ENCODE data around the gene COL4A3.
"Not testable (repeated sequence)": the region's sequence is repeated elsewhere in the genome, so short reads cannot be mapped to it uniquely, and the experiment has no call there.

Gene COL4A3

GRCh38 chr2:227160164-227160563, 4.3 kb upstream of the COL4A3 start:
- DNase-seq: no peak

DNA sequence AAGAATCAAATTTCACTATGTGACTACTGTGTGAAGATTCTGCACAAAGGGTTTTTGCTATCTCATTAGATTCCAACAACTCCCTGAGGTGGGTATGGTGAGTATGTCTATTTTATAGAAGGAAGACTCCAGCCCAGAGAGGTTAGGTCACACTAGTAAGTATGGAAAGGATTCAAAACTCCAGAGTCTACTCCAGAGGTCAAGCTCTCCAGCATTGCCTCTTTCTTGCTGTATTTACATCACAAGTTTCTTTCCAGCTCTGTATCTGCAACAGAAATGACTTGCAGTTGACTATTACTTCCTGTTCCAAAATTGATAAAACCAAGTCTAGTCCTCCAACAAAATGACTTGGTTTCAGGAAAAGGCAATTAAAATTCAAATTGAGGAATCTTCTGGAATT, 2.5 kb upstream of the COL4A3 start:
- DNase-seq: no peak

DNA sequence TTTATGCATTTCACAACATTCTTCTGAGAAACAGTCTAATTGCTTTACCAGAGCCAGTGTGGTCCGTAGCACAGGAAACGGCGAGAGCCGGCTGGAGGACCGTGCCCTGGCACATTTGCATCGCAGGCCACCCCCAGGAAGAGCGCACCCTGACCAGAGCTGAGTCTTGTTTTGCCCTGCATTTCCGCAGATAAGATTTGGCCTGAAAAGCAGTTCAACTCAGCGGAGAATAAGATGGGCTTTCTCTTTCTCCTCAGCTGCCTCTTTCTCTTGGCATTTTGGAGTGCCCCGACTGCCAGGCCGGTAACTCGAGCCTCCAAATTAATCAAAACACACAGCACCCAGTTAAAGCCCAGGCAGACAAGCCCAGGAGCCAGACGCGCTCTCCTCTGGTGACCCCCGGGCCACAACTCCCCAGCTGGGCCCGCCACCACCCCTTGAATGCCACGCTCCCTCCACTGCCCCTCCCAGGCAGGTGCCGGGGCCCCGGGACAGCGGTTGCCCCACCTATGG, 883 bp upstream of the COL4A3 start:
- DNase-seq: no peak

- peak; percentile 29 for DNase-seq
These were observed 403 bp downstream of the COL4A3 start for GRCh38 chr2:227164763-227165291.

- DNase-seq: not testable (repeated sequence)
These were observed 7.4 kb downstream of the COL4A3 start for GRCh38 chr2:227171779-227172178.

GRCh38 chr2:227177592-227178336, 13.3 kb downstream of the COL4A3 start:
- no peak for DNase-seq

DNA sequence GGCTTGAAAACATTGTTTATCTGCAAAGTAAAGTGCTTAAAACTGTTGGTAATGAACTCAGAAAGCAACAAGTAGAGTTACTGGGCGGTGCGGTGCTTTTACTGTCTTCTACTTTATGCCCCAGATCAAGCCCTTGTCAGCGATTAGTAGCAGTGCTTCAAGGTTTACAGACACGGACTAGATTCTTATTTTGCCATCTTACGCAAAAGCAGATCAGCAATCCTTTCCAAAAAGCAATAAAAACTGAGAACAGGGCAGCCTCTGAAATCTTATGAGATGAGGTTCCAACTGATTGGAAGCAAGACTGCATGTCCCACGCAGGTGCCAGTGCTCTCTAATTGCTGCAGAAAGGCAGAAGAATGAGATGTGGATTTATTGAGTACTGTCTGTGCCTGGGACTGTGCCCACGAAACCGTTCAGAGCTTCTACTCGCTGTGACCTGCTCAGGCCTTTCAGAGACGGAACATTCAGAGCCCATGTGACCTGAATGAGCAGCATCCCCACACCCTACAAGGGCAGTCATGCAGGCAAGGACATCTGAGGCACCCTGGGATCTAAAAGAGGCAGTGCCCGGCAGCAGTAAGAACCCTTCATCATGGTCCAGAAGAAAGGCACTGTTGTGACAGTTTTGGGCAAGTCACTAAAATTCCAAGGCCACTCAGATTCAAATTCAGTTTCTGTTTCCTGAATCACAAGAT, 15.7 kb downstream of the COL4A3 start:
- no peak for DNase-seq

DNA sequence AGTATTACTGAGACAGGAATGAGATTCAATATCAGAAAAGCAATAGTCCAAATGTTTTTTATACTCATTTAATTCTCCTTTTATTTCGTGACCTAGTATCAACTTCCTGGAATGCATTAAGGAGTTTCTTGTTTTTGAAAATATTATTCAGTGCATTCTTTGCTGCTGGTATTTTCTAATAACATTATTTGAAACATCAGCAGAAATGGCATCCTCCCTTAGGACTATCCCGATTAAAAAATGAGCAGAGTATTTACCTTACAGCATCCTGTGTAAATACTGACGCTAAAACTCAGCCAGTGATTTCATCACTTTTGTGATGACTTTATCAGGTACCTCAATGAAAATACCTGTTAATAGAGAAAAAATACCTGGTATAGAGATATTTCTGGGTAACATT, 16.3 kb downstream of the COL4A3 start:
- no peak for DNase-seq

- DNase-seq: no peak
These were observed 18.3 kb downstream of the COL4A3 start for GRCh38 chr2:227182765-227183164.

- DNase-seq: no peak
These were observed 19.4 kb downstream of the COL4A3 start for GRCh38 chr2:227183657-227184367.

- DNase-seq: no peak
These were observed 21.3 kb downstream of the COL4A3 start for GRCh38 chr2:227185615-227186232.

GRCh38 chr2:227186751-227187150, 22.3 kb downstream of the COL4A3 start:
- DNase-seq: no peak

- no peak for DNase-seq
These were observed 23.9 kb downstream of the COL4A3 start for GRCh38 chr2:227188292-227188691.

DNA sequence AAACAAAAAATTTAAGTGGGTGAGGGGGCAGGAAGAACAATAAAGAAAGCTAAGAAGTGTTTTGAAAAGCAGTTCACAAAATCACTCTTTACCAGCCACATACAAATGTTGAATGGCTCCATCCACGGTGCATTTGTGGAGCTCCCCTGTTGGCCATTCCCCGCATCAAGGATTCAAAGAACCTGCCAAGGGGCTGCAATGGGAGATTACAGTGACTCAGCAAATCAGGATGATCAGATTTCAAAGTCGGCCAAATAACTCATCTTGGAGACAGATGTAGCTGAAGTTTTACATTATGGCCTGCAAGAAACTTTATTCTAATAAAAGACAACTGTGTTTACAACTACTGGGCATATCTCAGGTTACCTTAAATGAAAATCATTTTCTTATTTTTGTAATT, 26.9 kb downstream of the COL4A3 start:
- no peak for DNase-seq

- no peak for DNase-seq
These were observed 28.1 kb downstream of the COL4A3 start for GRCh38 chr2:227192491-227192890.

GRCh38 chr2:227194219-227194618, 29.8 kb downstream of the COL4A3 start:
- no peak for DNase-seq

GRCh38 chr2:227198866-227199265, 34.4 kb downstream of the COL4A3 start:
- no peak for DNase-seq

- DNase-seq: no peak
These were observed 37.3 kb downstream of the COL4A3 start for GRCh38 chr2:227201771-227202170.

DNA sequence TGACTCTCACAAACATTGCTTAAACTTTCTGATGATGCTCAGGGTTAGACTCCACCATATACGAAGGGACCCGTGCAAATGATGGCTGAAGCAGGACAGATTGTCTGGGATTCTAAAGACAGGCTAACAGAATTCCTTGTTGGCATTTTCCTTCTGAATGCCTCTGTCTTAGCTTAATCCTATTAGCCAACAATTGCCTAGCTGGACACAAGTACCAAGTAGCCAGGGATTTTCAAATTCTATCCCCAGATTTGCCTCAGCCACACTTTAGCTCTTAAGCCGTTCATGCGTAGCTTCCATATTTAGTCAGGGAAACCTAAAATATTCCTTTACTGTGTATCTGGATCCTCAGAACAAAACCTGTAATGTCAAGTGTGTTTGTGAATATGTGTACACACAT, 40.0 kb downstream of the COL4A3 start:
- no peak for DNase-seq

- DNase-seq: no peak
These were observed 41.3 kb downstream of the COL4A3 start for GRCh38 chr2:227205701-227206100.

DNA sequence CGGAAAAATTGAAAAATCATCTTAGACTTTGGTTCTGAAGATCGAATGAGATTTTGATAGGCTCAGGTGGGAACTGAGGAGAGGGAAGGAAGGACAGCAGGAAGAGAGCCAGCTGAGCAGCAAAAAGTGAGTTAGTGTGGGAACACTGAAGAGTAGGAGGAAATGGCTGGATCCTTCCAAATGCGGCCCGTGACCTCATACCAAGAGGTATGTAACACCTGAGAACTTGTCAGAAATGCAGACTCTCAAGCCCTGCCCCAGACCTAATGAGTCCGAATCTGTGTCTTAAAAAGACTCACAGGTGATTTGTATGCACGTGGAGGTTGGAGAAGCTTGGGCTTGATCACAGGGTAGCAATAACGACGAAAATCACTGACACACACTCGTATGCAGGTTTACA, 42.0 kb downstream of the COL4A3 start:
- no peak for DNase-seq

GRCh38 chr2:227207573-227207972, 43.1 kb downstream of the COL4A3 start:
- no peak for DNase-seq

DNA sequence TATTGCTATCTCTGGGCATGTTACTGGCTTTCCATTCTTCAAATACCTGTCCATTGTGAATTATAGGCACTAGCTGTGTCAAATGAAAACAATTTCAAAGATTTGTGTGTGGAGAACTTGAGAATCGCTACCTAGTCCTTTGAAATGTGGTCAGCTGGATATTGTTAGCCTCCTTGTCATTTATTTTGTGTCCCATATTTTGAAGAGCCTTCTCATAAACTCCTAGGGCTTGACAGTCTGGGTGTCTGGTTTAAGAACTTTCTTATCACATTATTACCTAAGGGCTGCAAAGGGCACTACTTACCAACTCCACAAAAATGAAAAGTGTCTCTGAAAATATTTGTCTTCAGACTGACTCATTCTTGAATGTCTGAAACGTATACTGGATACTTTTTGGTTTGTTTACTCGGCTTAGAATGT, 50.2 kb downstream of the COL4A3 start:
- DNase-seq: no peak

Data from activated CD4-positive, CD25-positive, alpha-beta regulatory T cell treated with anti-CD3 and anti-CD28 coated beads, Interleukin-2, amount 50 U/mL, for 72 hours (primary cell).